ENCODE data around the gene SPRING1.

DNA sequence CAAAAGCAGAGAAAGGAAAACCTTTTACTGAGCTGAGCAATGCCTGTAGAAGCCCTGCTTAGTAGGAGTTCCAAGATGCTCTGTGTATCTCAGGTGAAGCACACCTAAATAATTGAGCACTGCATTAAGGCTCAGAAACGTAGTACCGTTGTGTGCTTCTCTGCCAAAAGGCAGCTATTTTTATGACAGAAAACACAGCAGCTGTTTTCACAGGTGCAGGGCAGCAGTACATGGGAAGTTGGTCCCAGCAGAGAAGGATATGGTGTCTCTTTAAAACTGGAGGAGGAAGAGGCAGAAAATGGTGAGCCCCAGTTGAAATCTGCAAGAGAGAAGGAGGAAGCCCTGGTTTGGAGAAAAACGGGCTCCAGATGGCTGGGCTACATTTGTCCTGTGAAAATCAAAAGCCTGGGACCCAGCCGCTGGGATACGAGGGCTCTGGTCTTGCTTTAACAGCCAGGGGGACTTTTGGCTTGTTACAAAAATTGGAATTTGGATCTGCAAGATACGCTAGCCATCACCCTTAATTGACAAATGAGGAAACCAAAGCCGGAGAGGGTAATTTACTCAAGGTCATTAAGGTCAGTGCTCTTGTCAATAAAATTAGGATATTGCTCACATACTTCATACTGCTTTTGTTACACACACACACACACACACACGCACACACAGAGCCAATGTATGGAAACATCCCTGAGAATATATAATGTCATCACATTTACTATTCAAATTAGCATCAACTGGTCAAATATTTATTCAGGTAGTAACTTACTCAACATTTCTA is 27.3 kb downstream of the SPRING1 start:
- TF ChIP-seq EZH2 (IDR thresholded peaks at IDR 0.05; ENCODE audit: insufficient read depth, poor library complexity, severe bottlenecking): no peak
- TF ChIP-seq EZH2phosphoT487 (IDR thresholded peaks at IDR 0.05; ENCODE audit: insufficient read depth, low read depth): no peak

Measured in GM23248 (cell line).